Measurements from ENCODE around the gene PARVA. TPM values are rescaled to one million over a fixed set of nuclear protein-coding genes. Genes with fewer than 3 reads are reported as not detected.

PARVA gene
- total RNA-seq, 1 donor from 2014 or later, result 15.0 TPM

- no peak for DNase-seq
- Mint-ChIP-seq H3K27ac (ENCODE audit: unreplicated experiment) (no peak overlapping the region), H3K27me3 (ENCODE audit: unreplicated experiment) (peaks cover 5% of the 10 kb centered on the region), H3K4me1 (ENCODE audit: low read depth, unreplicated experiment) (peaks cover 8% of the 10 kb centered on the region), H3K36me3 (ENCODE audit: unreplicated experiment) (peaks cover 7% of the 10 kb centered on the region), H3K9me3 (ENCODE audit: unreplicated experiment) (peaks cover 4% of the 10 kb centered on the region), H3K4me3 (ENCODE audit: unreplicated experiment) (no peak overlapping the region)
- TF ChIP-seq CTCF (IDR thresholded peaks at IDR 0.05; ENCODE audit: partially characterized antibody, unreplicated experiment), result no peak
Observed at GRCh38 chr11:12388939-12389670, 11.7 kb downstream of the PARVA start.

- H3K27ac Mint-ChIP-seq (ENCODE audit: unreplicated experiment), result no peak overlapping the region
- H3K4me1 Mint-ChIP-seq (ENCODE audit: low read depth, unreplicated experiment), result peaks cover 8% of the 10 kb centered on the region
Observed at GRCh38 chr11:12389676-12390657, 12.6 kb downstream of the PARVA start.

GRCh38 chr11:12390687-12391110 lies 13.3 kb downstream of the PARVA start:
- no peaks in the 10 kb centered on the region for H3K27me3 Mint-ChIP-seq (ENCODE audit: unreplicated experiment)
- H3K36me3 Mint-ChIP-seq (ENCODE audit: unreplicated experiment), result no peaks in the 10 kb centered on the region

More at GRCh38 chr11:12389676-12390657, 12.6 kb downstream of the PARVA start:
- H3K36me3 Mint-ChIP-seq (ENCODE audit: unreplicated experiment), result no peaks in the 10 kb centered on the region
- no peak overlapping the region for H3K4me3 Mint-ChIP-seq (ENCODE audit: unreplicated experiment)
- H3K9me3 Mint-ChIP-seq (ENCODE audit: unreplicated experiment), result peaks cover 4% of the 10 kb centered on the region
- no peak for DNase-seq
- TF ChIP-seq CTCF (IDR thresholded peaks at IDR 0.05; ENCODE audit: partially characterized antibody, unreplicated experiment), result no peak
- no peaks in the 10 kb centered on the region for H3K27me3 Mint-ChIP-seq (ENCODE audit: unreplicated experiment)

GRCh38 chr11:12392672-12393071 lies 15.3 kb downstream of the PARVA start:
- Mint-ChIP-seq H3K36me3 (ENCODE audit: unreplicated experiment) (no peaks in the 10 kb centered on the region), H3K27me3 (ENCODE audit: unreplicated experiment) (no peaks in the 10 kb centered on the region), H3K9me3 (ENCODE audit: unreplicated experiment) (peaks cover 4% of the 10 kb centered on the region), H3K4me3 (ENCODE audit: unreplicated experiment) (no peak overlapping the region), H3K4me1 (ENCODE audit: low read depth, unreplicated experiment) (peaks cover 8% of the 10 kb centered on the region), H3K27ac (ENCODE audit: unreplicated experiment) (no peak overlapping the region)
- no peak for TF ChIP-seq CTCF (IDR thresholded peaks at IDR 0.05; ENCODE audit: partially characterized antibody, unreplicated experiment)
- DNase-seq, result no peak

More at GRCh38 chr11:12390687-12391110, 13.3 kb downstream of the PARVA start:
- H3K9me3 Mint-ChIP-seq (ENCODE audit: unreplicated experiment), result peaks cover 4% of the 10 kb centered on the region
- H3K4me1 Mint-ChIP-seq (ENCODE audit: low read depth, unreplicated experiment), result peaks cover 8% of the 10 kb centered on the region
- H3K4me3 Mint-ChIP-seq (ENCODE audit: unreplicated experiment), result no peak overlapping the region
- no peak for DNase-seq
- no peak overlapping the region for H3K27ac Mint-ChIP-seq (ENCODE audit: unreplicated experiment)
- TF ChIP-seq CTCF (IDR thresholded peaks at IDR 0.05; ENCODE audit: partially characterized antibody, unreplicated experiment), result no peak
